ENCODE results near the gene MAP3K21. TPM values are rescaled to one million over a fixed set of nuclear protein-coding genes. Genes with fewer than 3 reads are reported as not detected.
A peak's percentile ranks its signal among the peaks of the same experiment; 100 is the strongest.

MAP3K21 gene
- total RNA-seq, 4 donors from 2014 or later: 0.34 to 0.66 (median 0.43) TPM

- TF ChIP-seq POLR2AphosphoS5 (IDR thresholded peaks at IDR 0.05) (no peak), POLR2A (IDR thresholded peaks at IDR 0.05; ENCODE audit: low read depth) (no peak), EP300 (IDR thresholded peaks at IDR 0.05) (no peak)
- TF ChIP-seq, protein P1, sequence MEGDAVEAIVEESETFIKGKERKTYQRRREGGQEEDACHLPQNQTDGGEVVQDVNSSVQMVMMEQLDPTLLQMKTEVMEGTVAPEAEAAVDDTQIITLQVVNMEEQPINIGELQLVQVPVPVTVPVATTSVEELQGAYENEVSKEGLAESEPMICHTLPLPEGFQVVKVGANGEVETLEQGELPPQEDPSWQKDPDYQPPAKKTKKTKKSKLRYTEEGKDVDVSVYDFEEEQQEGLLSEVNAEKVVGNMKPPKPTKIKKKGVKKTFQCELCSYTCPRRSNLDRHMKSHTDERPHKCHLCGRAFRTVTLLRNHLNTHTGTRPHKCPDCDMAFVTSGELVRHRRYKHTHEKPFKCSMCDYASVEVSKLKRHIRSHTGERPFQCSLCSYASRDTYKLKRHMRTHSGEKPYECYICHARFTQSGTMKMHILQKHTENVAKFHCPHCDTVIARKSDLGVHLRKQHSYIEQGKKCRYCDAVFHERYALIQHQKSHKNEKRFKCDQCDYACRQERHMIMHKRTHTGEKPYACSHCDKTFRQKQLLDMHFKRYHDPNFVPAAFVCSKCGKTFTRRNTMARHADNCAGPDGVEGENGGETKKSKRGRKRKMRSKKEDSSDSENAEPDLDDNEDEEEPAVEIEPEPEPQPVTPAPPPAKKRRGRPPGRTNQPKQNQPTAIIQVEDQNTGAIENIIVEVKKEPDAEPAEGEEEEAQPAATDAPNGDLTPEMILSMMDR (IDR thresholded peaks at IDR 0.05): no peak
- intact Hi-C loops (cut with DNase I): no loop called here
- H3K4me1 ChIP-seq: peaks cover 5 to 16% (median 15%) of the 10 kb centered on the region in 4 donors
- no peaks in the 10 kb centered on the region for H3K9me3 ChIP-seq
- peak within 1 kb of the TSS; percentile 62 to 91 (median 74) for H3K4me3 ChIP-seq
- no peaks in the 10 kb centered on the region for H3K36me3 ChIP-seq
- H3K27ac ChIP-seq (replicated peaks in 1 of 4): peak within 1 kb of the TSS; percentile 60 to 74 (median 71)
- DNase-seq (ENCODE audit: extremely low spot score): no peak
- 0% methylated on average over 18 of the region's 54 CpGs for WGBS
- peaks cover 0 to 7% (median 0%) of the 10 kb centered on the region in 4 donors for H3K27me3 ChIP-seq
Observed at GRCh38 chr1:233295237-233295974, 32.1 kb upstream of the MAP3K21 start, which contains the start of gene PCNX2. TSS of gene PCNX2 (minus strand) at chr1:233295725. CDS start at chr1:233295478, 247 bp downstream.

DNA sequence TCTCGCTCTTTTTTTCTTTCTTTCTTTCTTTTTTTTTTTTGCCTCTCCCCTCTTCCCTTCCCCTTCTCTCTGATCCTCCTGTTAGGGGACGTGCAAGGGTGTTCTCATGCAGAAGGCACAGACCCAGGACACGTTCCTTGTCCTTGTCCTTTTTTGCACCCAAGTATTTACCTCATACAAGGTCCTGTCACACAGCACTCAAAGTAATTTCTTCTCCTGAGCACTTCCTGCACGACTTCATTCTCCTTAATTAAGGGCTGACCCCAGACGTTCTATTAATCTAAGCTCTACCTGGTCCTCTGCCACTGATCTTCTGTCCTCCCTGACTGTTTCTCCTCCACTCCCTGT lies 31.6 kb upstream of the MAP3K21 start:
- Histone ChIP-seq H3K27ac (replicated peaks in 1 of 4) (no peak overlapping the region), H3K27me3 (peaks cover 0 to 7% (median 0%) of the 10 kb centered on the region in 4 donors), H3K4me3 (peak overlapping the region; percentile 62 to 91 (median 74)), H3K4me1 (peaks cover 5 to 16% (median 15%) of the 10 kb centered on the region in 4 donors), H3K36me3 (no peaks in the 10 kb centered on the region), H3K9me3 (no peaks in the 10 kb centered on the region)
- no peak for DNase-seq (ENCODE audit: extremely low spot score)
- intact Hi-C loops (cut with DNase I): no loop called here
- under 1% methylated on average over 5 of the region's 5 CpGs for WGBS
- TF ChIP-seq, protein P1 (IDR thresholded peaks at IDR 0.05): no peak
- TF ChIP-seq POLR2A (IDR thresholded peaks at IDR 0.05; ENCODE audit: low read depth): no peak
- no peak for TF ChIP-seq EP300 (IDR thresholded peaks at IDR 0.05)
- TF ChIP-seq POLR2AphosphoS5 (IDR thresholded peaks at IDR 0.05): no peak

DNA sequence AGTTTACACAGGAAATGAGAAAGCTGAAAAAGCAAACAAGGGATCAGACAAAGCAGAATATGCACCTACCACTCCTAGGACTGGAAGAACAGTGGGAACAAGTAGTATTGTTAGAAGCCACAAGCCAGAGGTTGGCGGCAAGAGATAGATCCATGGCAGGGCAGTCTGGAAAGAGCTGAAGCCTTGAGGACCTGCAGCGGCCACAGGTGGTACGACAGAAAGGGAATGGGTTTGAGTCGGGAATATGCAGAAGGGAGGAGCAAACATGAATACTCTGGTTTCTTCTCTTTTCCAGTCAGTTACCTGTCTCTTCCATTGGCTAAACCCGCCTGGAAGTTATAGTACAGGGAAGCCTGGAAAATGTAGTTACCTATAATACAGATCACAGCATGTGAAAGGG lies 28.1 kb upstream of the MAP3K21 start:
- Histone ChIP-seq H3K9me3 (peaks cover 0 to 7% (median 2%) of the 10 kb centered on the region in 4 donors), H3K36me3 (no peaks in the 10 kb centered on the region), H3K4me3 (no peak overlapping the region), H3K27ac (replicated peaks in 1 of 4) (no peak overlapping the region), H3K27me3 (peaks cover 0 to 7% (median 0%) of the 10 kb centered on the region in 4 donors), H3K4me1 (peaks cover 5 to 16% (median 15%) of the 10 kb centered on the region in 4 donors)
- no peak for TF ChIP-seq POLR2AphosphoS5 (IDR thresholded peaks at IDR 0.05)
- TF ChIP-seq, protein P1 (IDR thresholded peaks at IDR 0.05): no peak
- TF ChIP-seq POLR2A (IDR thresholded peaks at IDR 0.05; ENCODE audit: low read depth): no peak
- no peak for TF ChIP-seq EP300 (IDR thresholded peaks at IDR 0.05)
- 89% methylated on average over 5 of the region's 5 CpGs for WGBS
- no peak for DNase-seq (ENCODE audit: extremely low spot score)
- intact Hi-C loops (cut with DNase I): no loop called here

DNA sequence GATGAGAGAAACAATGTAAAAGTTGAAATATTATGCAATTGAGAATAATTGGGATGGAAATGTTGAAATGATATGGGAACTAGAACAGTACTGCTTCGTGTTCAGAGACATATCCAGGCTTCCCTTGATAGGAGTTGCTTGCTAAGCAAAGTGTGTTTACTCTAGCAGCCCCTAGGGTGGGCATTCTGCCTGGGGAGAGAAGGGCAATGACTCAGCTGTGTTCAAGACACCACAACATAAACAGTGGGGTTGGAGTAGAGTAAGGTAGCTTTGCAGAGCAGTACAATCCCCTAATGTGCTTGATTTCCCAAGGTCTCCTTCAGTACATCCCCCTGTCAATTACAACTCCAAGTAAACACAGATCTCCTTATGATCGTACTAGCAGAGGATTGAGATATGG lies 27.2 kb upstream of the MAP3K21 start:
- TF ChIP-seq EP300 (IDR thresholded peaks at IDR 0.05) (no peak), POLR2A (IDR thresholded peaks at IDR 0.05; ENCODE audit: low read depth) (no peak), POLR2AphosphoS5 (IDR thresholded peaks at IDR 0.05) (no peak)
- TF ChIP-seq, protein P1 (IDR thresholded peaks at IDR 0.05): no peak
- Histone ChIP-seq H3K27ac (replicated peaks in 1 of 4) (no peak overlapping the region), H3K36me3 (no peaks in the 10 kb centered on the region), H3K4me3 (no peak overlapping the region), H3K9me3 (peaks cover 0 to 7% (median 2%) of the 10 kb centered on the region in 4 donors), H3K27me3 (peaks cover 0 to 4% (median 0%) of the 10 kb centered on the region in 4 donors), H3K4me1 (peaks cover under 1 to 9% (median 7%) of the 10 kb centered on the region in 4 donors)
- WGBS: 86% methylated on average over 2 of the region's 2 CpGs
- intact Hi-C loops (cut with DNase I): loop anchor here (10.0 kb wide), 1 partner anchor 494 kb away; no protein-coding TSS in a partner anchor
- no peak for DNase-seq (ENCODE audit: extremely low spot score)
